DMS79 treated with DMSO at 0.1 percent for 48 hours (cell line): ENCODE data around the gene SKOR1.

Source experiments
- DNase-seq: peaks from one replicate; lab custom pipeline; 2025; lab: John Stamatoyannopoulos, UW

Gene SKOR1, protein sequence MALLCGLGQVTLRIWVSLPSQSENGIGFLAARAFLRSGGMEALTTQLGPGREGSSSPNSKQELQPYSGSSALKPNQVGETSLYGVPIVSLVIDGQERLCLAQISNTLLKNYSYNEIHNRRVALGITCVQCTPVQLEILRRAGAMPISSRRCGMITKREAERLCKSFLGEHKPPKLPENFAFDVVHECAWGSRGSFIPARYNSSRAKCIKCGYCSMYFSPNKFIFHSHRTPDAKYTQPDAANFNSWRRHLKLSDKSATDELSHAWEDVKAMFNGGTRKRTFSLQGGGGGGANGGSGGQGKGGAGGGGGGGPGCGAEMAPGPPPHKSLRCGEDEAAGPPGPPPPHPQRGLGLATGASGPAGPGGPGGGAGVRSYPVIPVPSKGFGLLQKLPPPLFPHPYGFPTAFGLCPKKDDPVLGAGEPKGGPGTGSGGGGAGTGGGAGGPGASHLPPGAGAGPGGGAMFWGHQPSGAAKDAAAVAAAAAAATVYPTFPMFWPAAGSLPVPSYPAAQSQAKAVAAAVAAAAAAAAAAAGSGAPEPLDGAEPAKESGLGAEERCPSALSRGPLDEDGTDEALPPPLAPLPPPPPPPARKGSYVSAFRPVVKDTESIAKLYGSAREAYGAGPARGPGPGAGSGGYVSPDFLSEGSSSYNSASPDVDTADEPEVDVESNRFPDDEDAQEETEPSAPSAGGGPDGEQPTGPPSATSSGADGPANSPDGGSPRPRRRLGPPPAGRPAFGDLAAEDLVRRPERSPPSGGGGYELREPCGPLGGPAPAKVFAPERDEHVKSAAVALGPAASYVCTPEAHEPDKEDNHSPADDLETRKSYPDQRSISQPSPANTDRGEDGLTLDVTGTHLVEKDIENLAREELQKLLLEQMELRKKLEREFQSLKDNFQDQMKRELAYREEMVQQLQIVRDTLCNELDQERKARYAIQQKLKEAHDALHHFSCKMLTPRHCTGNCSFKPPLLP

DNA sequence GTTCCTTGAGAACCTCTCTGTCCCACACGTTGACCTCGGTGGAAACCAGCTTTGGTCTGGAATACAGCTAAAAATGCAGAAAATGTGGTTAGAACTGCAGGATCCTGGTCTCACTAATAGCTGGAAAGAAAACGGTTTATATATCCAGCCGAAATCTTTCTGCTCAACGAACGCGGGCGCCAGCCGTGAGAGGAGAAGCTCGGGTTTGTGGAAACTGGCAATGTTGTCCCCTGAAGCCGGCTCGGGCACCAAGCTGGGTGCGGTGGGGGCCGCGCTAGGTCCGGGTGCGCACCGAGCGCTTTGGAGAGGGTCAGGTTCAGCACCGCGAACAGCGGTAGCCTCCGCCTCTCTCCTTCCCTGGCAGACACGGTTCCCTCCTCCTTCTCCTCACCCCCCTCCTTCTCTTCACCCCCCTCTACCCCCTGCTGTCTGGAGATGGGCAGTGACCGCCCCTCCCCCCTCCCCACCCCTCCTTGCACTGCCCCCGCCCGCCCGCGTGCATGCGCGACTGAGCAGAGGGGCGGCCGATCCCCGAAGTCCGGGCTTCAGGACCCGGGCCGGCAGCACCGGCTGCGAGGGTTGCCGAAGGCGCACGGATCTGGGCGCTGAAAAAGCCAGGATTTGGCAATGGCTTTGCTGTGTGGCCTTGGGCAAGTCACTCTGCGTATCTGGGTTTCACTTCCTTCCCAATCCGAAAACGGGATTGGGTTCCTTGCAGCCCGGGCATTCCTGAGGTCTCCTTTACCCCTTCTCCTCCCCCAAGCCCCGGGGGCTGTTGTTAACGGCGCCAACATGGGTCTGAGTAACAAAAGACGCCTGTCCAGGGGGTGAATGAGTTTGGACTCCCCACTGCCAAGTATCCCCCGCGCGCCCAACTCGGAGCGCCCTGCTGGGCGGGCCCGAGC lies at the start of gene SKOR1:
Gene SKOR1 (plus strand): TSS at position 534 of the 905 bp plus-strand sequence. CDS start 94 bp downstream, at position 628.
- DNase-seq = no peak

DNA sequence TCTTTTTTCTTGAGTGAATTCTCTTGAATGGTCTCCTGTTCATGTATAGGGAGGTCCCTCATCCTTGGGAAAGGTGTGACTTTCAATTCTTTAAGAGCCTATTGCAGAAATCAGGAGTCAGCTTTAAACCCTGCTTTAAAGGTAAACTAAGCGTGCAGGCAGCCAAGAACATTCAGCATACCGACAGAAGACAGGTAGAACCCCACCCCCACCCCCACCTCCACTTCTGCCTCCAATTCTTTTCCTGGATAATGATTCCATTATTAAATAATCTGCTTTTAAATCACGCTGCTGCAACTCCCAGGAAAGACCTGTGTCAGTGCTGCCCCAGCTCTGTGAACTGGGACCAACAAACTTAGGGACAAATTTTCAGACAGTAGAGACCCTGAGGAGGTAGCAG lies 49.3 kb upstream of the SKOR1 start:
- no peak for DNase-seq

DNA sequence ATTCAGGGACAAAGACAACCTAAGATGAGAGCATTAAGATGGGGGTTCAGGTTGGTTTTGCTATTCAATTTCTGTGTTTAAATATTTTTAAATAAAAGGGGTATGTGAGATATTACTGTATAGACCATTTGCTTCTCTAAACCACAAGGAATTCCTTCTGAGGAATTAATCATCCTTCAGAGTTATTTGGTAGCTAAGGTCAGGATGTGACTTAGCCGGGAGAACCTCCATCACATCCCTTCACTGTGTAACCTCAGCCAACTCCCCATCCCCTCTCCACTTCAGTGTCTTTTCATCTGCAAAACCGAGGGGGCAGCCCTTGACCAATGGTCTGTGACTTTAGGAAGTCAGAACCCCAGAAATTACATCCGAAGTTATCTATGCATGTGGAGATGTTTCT lies 48.7 kb upstream of the SKOR1 start:
- DNase-seq = no peak

DNA sequence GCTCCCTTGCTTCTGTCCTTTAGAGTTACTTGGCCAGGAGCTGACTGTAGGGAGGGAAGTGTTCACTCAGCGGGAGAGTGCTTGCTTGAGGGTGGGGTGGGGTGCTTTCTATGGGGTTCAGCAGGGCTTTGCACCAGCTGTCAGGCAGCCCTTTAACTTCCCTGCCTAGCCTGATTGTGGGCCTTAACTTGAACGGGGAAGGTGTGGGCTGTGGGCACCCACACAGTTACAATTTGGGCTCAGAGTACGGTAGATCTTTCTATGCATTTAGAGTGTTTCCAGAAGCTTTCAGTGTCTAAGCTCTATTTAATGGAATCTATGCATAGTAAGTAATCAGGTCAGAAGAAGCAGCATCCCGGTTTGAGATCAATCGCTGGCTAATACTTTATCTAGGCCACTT lies 48.2 kb upstream of the SKOR1 start:
- no peak for DNase-seq

DNA sequence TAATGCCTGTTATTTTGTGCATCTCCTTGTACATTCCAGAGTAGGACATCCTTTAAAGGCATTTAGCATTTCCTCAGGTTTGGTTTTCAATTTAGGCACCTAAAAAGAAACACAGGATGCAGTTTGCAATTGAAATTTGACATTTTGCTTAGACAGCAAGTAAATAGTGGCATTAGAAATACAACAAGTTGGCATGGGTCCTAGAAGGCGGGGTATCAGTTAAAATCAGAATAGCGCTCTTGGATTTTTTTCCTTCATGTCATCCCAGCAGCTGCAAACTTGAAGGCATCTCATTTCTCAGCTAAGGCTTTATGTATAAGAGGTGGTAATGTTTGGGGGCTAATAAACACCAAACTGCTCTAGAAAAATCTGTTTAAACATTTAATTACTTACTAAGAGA lies 47.5 kb upstream of the SKOR1 start:
- no peak for DNase-seq

DNA sequence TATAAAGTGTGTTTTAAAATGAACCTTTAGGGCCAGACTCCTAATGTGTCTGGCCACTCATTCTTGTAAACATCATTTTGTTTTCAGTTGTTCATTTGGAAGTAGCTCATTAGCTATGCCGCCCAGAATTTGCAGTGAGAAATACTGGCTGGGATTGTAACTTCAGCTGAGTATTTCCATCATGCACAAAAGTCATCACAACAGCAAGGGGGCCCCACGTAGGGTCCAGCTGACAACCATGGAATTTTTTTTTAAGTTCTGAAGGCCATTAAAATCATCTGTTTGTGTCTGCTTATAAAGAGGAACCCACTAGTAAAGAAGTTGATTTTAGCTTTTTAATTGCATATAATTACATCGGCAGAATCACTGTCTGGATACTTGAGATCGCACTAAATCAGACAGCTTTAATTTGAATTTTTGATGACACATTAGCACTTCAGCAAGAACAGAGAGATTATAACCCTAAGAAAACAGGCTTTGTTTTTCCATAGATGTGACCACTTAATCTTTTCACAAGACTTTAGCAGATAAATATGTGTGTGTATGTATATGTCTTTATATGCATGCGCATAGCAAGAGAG lies 46.3 kb upstream of the SKOR1 start:
- DNase-seq = no peak

DNA sequence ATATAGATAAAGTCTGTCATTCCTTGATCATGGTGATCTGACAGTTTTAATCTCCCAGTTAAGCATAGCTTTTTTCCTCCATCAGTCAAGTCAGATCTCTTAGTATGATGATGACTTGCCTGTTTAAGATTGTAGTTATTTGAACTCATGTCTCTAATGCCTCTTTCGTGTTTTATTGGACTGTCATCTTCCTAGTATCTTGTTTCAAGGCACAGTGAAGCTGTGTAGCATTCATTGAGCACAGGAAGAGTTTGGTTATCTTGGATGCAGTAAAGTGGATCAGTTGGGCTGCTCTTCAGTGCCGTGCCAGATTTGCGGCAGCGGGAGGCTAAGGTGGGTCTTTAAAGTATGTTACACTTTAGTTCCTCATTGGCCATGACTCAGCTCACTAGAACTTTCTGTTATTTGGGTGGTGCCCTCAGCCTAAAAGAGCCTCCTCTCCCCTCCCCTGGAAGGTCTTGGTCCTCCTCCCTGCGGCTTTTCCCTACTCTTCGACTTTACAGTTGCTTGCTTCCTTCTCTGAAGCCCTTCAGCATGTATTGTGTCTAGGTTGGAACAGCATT lies 45.7 kb upstream of the SKOR1 start:
- DNase-seq = no peak

DNA sequence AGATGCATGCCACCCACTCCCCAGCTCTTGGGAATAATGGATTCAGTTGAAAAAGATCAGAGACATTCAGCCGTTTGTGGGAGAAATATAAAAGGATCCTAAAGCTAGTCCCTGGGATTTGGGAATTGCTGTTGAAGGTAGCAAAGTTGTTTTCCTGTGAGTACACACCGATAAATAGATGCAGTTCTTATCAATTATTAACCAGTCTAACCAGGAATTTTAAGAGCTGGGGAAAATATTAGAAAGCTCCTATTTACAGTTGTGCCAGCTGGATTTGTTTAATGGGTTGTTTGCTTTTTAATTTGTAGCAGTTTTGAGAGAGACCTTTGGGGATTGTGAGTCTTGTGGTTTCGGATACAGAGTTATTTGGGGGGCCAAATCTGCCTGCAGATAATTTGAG lies 44.2 kb upstream of the SKOR1 start:
- no peak for DNase-seq

DNA sequence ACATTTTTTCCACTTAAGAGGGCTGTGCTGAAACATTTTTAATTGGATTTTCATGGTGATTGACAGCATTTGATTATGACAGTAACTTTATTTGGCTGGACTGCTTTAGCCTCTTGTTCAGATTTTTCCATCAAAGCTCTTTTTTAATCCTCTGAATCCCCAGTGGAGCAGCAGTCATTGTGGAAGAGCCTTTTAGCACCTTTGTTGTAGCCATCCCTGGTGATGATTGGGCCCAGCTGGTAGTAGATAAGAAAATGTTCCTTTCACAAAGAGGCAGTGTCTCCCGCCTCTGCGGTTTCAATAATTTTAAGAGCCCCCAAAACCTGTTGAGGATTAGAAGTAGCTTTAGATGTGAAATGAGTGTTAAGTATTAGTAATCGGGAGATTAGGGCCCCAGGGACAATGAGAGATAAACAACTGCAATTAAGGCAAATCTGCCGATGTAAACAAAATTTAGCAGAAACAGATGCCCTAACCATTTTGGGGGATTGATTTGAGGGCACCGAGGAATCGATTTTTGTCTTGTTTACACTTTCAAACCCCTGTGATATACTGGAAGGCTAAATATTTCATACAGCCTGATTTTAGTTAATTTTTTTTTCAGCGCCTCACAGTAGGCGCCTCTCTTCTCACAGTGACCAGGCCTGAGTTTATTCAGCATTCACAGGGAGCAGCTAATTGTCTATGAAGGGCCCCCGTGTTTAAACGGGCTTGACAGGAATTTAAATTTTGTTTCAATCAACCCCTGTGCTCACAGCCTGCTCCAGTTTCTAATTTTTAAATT lies 43.2 kb upstream of the SKOR1 start:
- no peak for DNase-seq

DNA sequence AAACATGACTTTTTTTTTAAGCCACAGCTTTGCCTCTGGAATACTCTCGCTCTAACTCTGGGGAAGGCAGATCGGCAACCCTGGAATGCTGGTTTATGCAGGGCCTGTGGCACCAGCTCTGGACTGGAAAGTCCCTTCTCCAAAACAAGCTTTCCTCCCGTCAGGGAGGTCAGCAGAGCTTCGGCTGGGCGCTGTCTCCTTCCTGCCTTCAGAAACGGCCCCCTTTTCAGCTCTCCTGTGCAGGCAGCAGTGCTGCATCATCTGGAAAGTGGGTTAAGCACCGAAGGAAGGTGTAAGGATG lies 42.7 kb upstream of the SKOR1 start:
- no peak for DNase-seq

DNA sequence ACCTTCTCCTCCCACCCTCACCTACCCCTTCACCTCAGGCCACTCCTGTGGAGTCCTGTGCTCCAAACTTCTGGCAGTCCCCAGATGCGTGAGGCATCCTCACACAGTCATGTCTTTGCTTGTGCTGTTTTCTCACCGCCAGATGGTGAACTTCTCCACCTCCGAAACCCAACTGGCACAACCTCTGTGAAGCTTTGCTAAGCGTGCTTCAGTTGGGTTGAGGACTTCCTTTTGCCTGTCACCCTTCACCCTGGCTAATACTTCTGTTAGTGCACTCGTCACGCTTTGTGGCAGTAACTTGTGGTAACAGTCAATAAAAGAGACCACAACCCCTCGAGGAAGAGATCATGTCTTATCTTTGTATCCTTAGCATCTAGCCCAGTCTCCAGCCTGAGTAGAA lies 42.0 kb upstream of the SKOR1 start:
- DNase-seq = no peak

DNA sequence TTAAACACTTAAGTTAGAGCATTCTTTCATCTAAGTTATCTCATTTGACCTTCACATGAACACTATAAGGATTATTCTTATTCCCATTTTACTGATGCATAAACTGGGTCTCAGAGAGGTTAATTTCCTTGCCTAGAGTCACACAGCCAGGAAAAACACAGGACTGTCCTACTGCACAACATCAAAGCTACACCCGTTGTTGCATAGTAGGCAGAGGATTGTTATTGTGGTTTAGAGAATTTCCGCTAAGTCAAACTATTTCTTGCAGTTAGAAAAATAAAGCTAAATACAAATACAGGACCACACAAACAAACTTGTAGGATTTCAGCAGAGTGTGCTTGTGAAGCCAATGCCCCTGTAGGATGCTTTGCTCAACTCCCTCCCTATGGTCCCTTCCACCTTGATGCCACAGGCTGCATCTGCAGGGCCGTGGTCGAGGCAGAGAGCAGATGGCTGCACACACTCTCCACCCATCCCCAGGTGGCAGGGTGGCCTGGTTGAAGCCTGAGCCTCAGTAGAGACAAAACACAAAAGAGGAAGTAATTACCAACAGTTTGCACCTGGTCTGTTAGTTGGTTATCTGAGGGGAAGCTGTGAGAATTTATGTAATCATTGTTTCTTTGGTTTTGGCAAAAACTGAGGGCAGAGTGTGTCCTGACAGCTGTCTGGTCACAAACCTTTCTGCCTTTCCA lies 41.1 kb upstream of the SKOR1 start:
- DNase-seq = no peak

DNA sequence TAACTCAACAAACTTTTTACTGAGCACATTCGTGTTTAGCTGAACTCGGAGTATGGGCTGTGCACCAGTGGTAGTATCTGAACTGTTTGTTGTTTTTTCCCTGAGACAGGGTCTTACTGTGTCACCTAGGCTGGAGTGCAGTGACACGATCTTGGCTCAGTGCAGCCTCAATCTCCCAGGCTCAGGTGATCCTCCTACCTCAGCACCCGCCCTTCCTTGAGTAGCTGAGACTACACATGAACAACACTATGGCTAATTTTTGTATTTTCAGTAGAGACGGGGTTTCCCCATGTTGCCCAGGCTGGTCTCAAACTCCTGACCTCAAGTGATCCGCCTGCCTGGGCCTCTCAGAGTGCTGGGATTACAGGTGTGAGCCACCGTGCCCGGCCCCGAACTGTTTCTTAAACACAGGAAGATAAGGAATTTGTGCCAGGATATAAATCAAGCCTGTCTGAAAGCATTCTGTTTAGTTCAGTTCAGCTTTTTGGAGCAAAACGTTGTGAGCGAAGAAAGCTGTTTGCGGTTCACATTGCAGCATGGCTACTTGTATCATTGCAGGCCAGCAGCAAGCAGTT lies 40.4 kb upstream of the SKOR1 start:
- DNase-seq = no peak

DNA sequence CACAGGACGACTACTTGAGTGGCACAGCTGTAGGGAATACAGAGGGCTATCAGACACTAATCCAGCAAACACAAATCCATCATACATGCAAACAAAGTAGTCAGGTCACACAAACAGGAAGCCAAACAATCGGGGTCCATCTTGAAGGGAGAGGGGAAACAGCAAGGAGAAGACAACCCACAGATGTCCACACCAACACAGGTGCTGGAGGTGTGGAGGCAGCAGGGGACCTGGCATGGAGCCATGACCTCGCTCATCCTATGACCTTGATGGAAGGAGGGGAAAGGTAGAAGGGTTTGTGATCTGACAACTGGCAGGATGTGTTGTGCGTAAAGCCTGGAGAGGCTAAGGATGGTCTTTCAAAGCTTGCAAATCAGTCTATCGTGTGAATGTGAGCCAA lies 39.9 kb upstream of the SKOR1 start:
- no peak for DNase-seq

DNA sequence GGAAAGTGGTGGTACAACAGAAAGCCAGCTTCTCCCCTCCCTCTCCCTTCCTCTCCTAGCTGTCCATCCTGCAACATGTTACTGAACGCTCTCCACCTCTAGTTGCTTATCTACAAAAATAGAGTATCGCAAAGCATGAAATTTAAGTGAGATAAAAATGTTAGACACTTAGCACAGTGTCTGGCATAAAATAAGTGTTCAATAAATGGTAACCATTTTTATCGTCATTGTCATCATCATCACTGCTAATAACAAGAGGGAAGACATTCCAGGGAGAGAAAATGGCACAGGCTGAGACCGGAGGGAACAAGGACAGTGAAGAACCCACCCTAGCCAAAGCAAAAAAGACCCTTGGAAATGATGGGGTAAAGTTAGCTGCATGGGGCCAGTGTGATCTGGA lies 38.7 kb upstream of the SKOR1 start:
- DNase-seq = no peak

DNA sequence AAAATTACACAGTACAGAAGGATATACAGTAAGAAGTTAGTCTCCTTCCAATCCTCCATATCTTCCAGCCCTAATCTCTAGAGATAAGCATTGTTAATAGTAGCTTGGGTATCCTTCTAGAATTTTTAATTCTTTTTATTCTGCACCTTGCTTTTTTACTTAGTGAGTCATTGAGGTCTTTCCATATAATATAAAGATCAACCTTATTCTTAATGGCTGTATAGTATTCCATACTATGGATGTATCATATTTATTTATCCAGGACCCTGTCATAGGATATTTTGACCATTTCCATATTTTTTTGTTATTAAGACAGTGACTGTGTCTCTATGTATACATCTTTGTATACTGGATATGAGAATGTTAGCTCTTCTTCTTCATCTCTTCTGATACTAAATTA lies 36.3 kb upstream of the SKOR1 start:
- DNase-seq = no peak

DNA sequence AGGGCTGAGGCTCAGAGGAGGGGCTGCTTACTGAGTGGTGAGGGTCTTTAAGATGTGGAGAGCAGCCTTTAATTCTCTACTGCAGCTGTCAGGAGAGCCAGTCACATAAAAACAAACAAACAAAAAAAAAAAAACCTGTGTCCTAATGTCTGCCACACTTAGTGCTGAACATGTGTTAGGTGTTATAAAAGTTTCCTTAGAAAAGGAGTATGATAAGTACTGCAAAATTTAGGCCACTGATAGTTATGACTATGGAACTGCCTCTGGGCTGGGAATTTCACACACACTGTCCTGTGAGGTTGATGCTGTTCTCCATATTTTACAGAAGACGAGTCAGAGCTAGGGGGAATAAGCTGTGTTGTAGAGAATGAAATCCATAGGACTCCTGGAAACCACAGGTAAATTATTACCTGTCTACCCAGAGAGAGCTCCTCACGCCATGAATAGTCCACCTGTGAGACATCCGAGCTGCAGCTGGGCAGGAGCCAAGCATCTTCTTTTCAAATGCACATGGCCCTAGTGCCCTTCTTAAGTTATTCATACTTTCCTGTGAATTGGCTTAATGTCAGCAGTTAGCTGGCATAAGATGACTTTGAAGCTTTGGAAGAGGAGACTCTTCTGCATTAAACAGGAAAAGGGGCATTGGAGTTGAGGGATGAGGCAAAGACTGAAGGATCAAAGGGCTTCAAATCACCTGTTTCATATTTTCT lies 34.5 kb upstream of the SKOR1 start:
- no peak for DNase-seq

DNA sequence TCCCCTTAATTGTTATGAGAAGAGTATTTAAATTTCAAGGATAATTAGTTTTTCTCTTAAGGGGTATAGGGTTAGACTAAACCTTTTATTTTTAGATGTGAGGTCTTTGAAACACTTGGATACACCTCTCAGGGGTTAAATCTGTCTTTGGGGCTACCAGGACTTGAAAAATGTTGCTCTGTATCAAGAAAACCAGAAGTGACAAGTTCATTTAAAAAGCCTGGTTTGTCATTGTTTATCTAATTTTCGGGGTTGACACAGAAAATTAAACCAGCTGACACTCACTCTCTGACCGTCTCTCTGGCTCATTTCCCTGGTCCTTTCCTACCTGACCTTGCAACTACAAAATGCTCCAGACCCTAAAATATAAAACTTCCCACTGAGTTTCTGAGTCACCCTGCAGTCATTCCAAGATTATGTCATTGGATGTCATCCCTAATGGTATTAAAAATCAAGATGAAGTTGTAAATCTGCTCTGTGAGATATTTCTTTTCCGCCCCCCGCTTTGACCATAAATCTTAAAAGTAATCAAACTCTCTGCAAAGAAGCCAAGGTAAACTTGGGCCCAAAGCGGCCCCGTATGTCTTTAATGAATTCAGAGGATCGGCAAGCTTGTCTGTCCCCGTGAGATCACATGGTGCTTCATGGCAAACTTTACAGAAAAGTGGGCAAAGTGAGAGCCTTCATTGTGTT lies 32.9 kb upstream of the SKOR1 start:
- DNase-seq = no peak
